Middle frontal gyrus (tissue), 1 donor: Measurements from ENCODE around the gene TNNT1.
"Not testable (repeated sequence)": the region's sequence is repeated elsewhere in the genome, so short reads cannot be mapped to it uniquely, and the experiment has no call there.

ENCODE experiments used
- DNase-seq: peaks from one replicate; pipeline ENCODE4 v3.0.0-alpha.2; 2015; ENCODE audit warnings: low spot score; ENCODE audit errors: extremely low spot score

Gene TNNT1

GRCh38 chr19:55111238-55111831 lies 37.7 kb downstream of the TNNT1 start:
- DNase-seq, result no peak

- no peak for DNase-seq
These were observed 39.3 kb downstream of the TNNT1 start for GRCh38 chr19:55109527-55110291.

GRCh38 chr19:55107252-55107651 lies 41.8 kb downstream of the TNNT1 start:
- not testable (repeated sequence) for DNase-seq

- DNase-seq, result no peak
These were observed 42.4 kb downstream of the TNNT1 start for GRCh38 chr19:55106591-55106990.

- no peak for DNase-seq
These were observed 43.8 kb downstream of the TNNT1 start for GRCh38 chr19:55105237-55105636.

- DNase-seq, result no peak
These were observed 45.8 kb downstream of the TNNT1 start for GRCh38 chr19:55103190-55103589.

GRCh38 chr19:55101261-55101660 lies 47.7 kb downstream of the TNNT1 start:
- DNase-seq, result no peak

- no peak for DNase-seq
These were observed 49.2 kb downstream of the TNNT1 start for GRCh38 chr19:55099557-55100506.

GRCh38 chr19:55098716-55099556 lies 50.1 kb downstream of the TNNT1 start:
- no peak for DNase-seq

GRCh38 chr19:55097864-55098715 lies 50.9 kb downstream of the TNNT1 start:
- no peak for DNase-seq

- DNase-seq, result no peak
These were observed 52.8 kb downstream of the TNNT1 start for GRCh38 chr19:55096061-55096701.

GRCh38 chr19:55095260-55096060 lies 53.5 kb downstream of the TNNT1 start:
- no peak for DNase-seq

GRCh38 chr19:55094456-55095259 lies 54.3 kb downstream of the TNNT1 start:
- no peak for DNase-seq

GRCh38 chr19:55092423-55093318 lies 56.3 kb downstream of the TNNT1 start:
- DNase-seq, result no peak

GRCh38 chr19:55091955-55092354 lies 57.1 kb downstream of the TNNT1 start:
- DNase-seq, result no peak

GRCh38 chr19:55091126-55091910 lies 57.7 kb downstream of the TNNT1 start:
- no peak for DNase-seq
